Thyroid gland (tissue), 4 donors: ENCODE results near the gene CLDN19.

ENCODE experiments used
- CTCF ChIP-seq, 6 experiments: fragments of 200-600 bp in 3 of 6; fragments of 450-650 bp in 3 of 6; sonication (generic) in 3 of 6; IDR thresholded peaks; one replicate each; pipeline ENCODE4 v1.5.1; 2016 to 2019; ENCODE audit warnings: antibody characterized with exemption in 6 of 6, mild to moderate bottlenecking in 2 of 6, inconsistent platforms in 1 of 6, moderate library complexity in 1 of 6
- POLR2A ChIP-seq, 2 donors: fragments of 450-650 bp; IDR thresholded peaks; one replicate each; pipeline ENCODE4 v1.6.1; 2017; ENCODE audit warnings: antibody characterized with exemption in 2 of 2, mild to moderate bottlenecking in 2 of 2, moderate library complexity in 1 of 2

- TF ChIP-seq POLR2A (IDR thresholded peaks at IDR 0.05) (no peak), CTCF (IDR thresholded peaks at IDR 0.05) (no peak)
Measured at GRCh38 chr1:42750041-42750440, 10.0 kb upstream of the CLDN19 start.
